GM13977 (cell line): Measurements from ENCODE around the gene ALDH6A1.

Experiments
- DNase-seq: peaks from one replicate; pipeline ENCODE4 v3.0.0; 2012; ENCODE audit warnings: low spot score
- in situ Hi-C: fragments of 300-500 bp; cut with MboI; formaldehyde crosslinking; loops from one replicate; pipeline ENCODE4 v1.12.0; 2022; ENCODE audit warnings: low sequenced_read_pairs, low pct_unique_long_range_greater_than_20kb, mixed read lengths, inconsistent platforms; ENCODE audit not compliant: unreplicated experiment
- TF ChIP-seq, protein P1 (sequence below): IDR thresholded peaks from 2 replicates; pipeline ENCODE4 v1.5.1; 2012; ENCODE audit warnings: mild to moderate bottlenecking, control low read depth; ENCODE audit not compliant: insufficient read depth; ENCODE audit errors: extremely low read depth, missing control alignments

Gene ALDH6A1

DNA sequence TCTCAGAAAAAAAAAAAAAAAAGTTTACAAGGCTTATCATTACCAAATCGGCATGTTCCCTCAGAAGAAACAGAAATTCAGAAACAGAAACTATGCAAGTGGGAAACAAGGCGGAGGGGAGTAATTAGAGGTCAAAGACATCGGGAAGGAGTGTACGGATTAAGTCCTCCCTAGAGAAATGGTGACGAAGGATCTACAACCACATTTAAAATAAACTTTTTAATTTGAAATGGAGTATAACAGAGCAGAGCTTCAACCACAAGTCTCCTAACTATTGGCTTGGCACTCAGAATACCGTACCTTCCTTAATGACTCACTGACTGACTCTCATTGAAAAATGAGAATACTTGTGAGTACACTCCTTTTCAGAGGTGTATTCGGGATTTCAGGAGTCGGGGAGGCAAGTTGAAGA is 66.1 kb downstream of the ALDH6A1 start:
- TF ChIP-seq, protein P1, sequence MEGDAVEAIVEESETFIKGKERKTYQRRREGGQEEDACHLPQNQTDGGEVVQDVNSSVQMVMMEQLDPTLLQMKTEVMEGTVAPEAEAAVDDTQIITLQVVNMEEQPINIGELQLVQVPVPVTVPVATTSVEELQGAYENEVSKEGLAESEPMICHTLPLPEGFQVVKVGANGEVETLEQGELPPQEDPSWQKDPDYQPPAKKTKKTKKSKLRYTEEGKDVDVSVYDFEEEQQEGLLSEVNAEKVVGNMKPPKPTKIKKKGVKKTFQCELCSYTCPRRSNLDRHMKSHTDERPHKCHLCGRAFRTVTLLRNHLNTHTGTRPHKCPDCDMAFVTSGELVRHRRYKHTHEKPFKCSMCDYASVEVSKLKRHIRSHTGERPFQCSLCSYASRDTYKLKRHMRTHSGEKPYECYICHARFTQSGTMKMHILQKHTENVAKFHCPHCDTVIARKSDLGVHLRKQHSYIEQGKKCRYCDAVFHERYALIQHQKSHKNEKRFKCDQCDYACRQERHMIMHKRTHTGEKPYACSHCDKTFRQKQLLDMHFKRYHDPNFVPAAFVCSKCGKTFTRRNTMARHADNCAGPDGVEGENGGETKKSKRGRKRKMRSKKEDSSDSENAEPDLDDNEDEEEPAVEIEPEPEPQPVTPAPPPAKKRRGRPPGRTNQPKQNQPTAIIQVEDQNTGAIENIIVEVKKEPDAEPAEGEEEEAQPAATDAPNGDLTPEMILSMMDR = no peak
- in situ Hi-C loops = loop anchor here (25.0 kb wide), 1 partner anchor 506 kb away; no protein-coding TSS in a partner anchor
- DNase-seq = peak; percentile 62

DNA sequence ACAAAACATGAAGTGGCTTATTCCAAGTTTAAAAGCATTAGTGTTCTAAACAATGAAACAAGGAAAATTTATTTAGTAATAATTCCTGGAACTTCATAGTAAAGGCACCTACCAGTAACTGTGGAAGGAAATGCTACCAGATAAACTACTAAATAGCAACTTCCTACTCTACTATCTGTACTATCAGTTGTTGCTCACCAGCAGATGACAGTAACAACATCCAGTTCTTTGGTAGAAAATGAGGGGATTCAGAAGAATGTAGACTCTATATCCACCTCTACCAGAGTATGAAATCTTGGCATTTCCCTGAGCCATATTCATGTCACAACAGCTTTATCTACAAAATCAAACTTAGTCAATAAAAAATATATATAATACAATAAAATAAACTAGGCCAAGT is 68.3 kb downstream of the ALDH6A1 start:
- in situ Hi-C loops = loop anchor here (25.0 kb wide), 1 partner anchor 504 kb away; no protein-coding TSS in a partner anchor
- TF ChIP-seq, protein P1 = no peak
- no peak for DNase-seq

DNA sequence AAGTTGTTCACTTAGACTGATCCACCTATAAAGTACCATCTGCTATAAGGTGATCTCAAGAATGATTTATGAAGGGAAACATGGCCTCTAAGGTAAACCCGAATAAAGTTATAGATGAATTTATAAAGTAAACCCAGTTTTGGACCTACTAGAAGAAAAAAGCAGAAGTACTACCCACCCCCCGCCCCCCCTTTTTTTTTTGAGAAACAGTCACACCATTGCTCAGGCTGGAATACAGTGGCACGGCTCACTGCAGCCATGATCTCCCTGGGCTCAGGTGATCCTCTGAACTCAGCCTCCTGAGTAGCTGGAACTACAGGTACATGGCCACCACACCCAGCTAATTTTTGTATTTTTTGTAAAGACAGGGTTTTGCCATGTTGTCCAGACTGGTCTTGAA is 69.1 kb downstream of the ALDH6A1 start:
- TF ChIP-seq, protein P1 = no peak
- in situ Hi-C loops = loop anchor here (25.0 kb wide), 1 partner anchor 503 kb away; no protein-coding TSS in a partner anchor
- no peak for DNase-seq

DNA sequence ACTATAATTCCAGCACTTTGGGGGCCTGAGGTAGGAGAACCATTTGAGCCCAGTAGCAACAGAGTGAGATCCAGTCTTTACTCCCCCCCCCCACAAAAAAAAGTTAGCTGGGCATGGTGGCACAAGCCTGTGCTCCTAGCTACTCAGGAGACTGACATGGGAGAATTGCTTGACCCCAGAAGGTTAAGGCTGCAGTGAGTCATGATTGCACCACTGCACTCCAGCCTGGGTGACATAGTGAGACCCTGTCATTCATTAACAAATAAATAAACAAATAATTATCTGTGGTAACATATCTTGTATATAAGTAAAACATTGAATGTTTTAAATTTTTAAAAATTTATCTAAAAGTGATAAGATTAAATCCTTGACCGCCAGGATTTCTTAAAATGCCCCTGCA is 70.0 kb downstream of the ALDH6A1 start:
- DNase-seq = no peak
- TF ChIP-seq, protein P1 = no peak
- in situ Hi-C loops = loop anchor here (25.0 kb wide), 1 partner anchor 502 kb away; no protein-coding TSS in a partner anchor

DNA sequence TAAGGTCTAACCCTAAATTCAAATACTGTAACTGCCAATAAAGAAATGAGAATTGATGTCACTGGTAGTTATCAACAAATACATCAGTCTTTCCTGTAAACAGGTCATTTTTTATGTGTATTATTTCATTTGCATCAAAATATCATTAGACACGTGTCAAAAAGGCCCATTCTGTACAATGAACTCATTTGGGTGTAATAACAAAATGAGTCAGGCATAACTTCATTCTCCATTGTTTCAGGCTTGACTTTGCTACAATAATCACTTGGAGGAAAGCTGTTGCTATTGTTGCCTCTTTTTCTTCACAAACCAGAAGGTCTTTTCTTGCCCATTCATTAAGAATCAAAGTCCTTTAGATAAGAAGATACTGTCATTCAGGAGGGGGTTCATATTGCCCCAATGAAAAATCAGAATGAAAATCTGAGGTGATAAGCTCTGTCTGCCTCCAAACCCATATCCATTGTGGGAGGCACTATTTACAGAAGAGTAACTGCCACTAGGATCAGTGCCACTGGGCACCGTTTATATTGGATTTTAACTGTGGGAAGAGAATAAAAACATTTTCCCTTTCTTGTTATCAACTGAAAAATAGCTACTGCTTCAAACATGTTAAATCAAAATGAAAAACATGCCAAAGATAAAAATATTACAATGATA is 75.3 kb downstream of the ALDH6A1 start:
- no peak for DNase-seq
- in situ Hi-C loops = loop anchor here (25.0 kb wide), 1 partner anchor 497 kb away; no protein-coding TSS in a partner anchor
- TF ChIP-seq, protein P1 = no peak
